Fibroblast of lung (primary cell): ENCODE measurements around the gene OMD.

Experiments
- CTCF ChIP-seq, 2 donors: IDR thresholded peaks in 1 of 2; conservative IDR thresholded peaks in 1 of 2; 1 replicate in 1 of 2; 2 replicates in 1 of 2; pipeline ENCODE4 v1.5.1; 2011 to 2012; ENCODE audit warnings: low read length in 2 of 2, control low read depth in 1 of 2, inconsistent platforms in 1 of 2, low read depth in 1 of 2, mild to moderate bottlenecking in 1 of 2
- EZH2 ChIP-seq: IDR thresholded peaks from 2 replicates; pipeline ENCODE4 v1.5.1; 2012; ENCODE audit warnings: low read length, control low read depth, mild to moderate bottlenecking; ENCODE audit errors: missing control alignments

GRCh38 chr9:92439921-92440750 lies 15.9 kb upstream of the OMD start:
- TF ChIP-seq CTCF (conservative IDR thresholded peaks at IDR 0.05 in 1 of 2, IDR thresholded peaks at IDR 0.05 in 1 of 2; ENCODE audit: low read depth in 1 of 2, low read length in 2 of 2) (no peak), EZH2 (no peak)
